CD4-positive, alpha-beta T cell treated with Interleukin-4 for 1 hour (primary cell): ENCODE measurements around the gene SKIC2.
"Not testable (repeated sequence)": the region's sequence is repeated elsewhere in the genome, so short reads cannot be mapped to it uniquely, and the experiment has no call there.

Experiments used
- DNase-seq, 2 donors: peaks; one replicate each; pipeline ENCODE4 v3.0.0-alpha.2; 2020 to 2022

Gene SKIC2

GRCh38 chr6:31958741-31959739 is at the start of gene SKIC2, which contains the start of gene NELFE:
Gene SKIC2, plus strand, starts transcription at chr6:31959175. Its CDS starts 18 bp downstream, at chr6:31959193.
Gene NELFE, minus strand, starts transcription at chr6:31958971. Its CDS starts 525 bp downstream, at chr6:31958446.
- DNase-seq, result peak; percentile 99

GRCh38 chr6:31909298-31909697 is 49.7 kb upstream of the SKIC2 start:
- not testable (repeated sequence) for DNase-seq

- no peak for DNase-seq
These were observed 47.0 kb upstream of the SKIC2 start for GRCh38 chr6:31911826-31912585.

- DNase-seq, result no peak
These were observed 43.6 kb upstream of the SKIC2 start for GRCh38 chr6:31915351-31915750.

- DNase-seq, result no peak
These were observed 43.2 kb upstream of the SKIC2 start for GRCh38 chr6:31915756-31916155.

- no peak for DNase-seq
These were observed 40.8 kb upstream of the SKIC2 start for GRCh38 chr6:31918069-31918720.

- DNase-seq, result no peak
These were observed 39.2 kb upstream of the SKIC2 start for GRCh38 chr6:31919624-31920303.

GRCh38 chr6:31920811-31921210 is 38.2 kb upstream of the SKIC2 start:
- DNase-seq, result peak in 1 of 2 donors; percentile 61

- DNase-seq, result peak in 1 of 2 donors; percentile 19
These were observed 36.0 kb upstream of the SKIC2 start for GRCh38 chr6:31922942-31923341.

GRCh38 chr6:31927242-31927862 is 31.6 kb upstream of the SKIC2 start, which contains the start of gene C2:
Gene C2, plus strand, starts transcription at chr6:31927717. Its CDS starts 36 bp downstream, at chr6:31927753.
- DNase-seq, result no peak

GRCh38 chr6:31927863-31928671 is 30.9 kb upstream of the SKIC2 start:
- no peak for DNase-seq

- DNase-seq, result no peak
These were observed 30.4 kb upstream of the SKIC2 start for GRCh38 chr6:31928672-31928939.

GRCh38 chr6:31930962-31931361 is 28.0 kb upstream of the SKIC2 start:
- DNase-seq, result no peak

GRCh38 chr6:31932137-31932536 is 26.8 kb upstream of the SKIC2 start:
- DNase-seq, result not testable (repeated sequence)

GRCh38 chr6:31933537-31933936 is 25.4 kb upstream of the SKIC2 start:
- no peak for DNase-seq

- no peak for DNase-seq
These were observed 24.0 kb upstream of the SKIC2 start for GRCh38 chr6:31935021-31935420.

- DNase-seq, result no peak
These were observed 23.2 kb upstream of the SKIC2 start for GRCh38 chr6:31935823-31936222.

- DNase-seq, result no peak
These were observed 18.7 kb upstream of the SKIC2 start for GRCh38 chr6:31940256-31940664.

- DNase-seq, result no peak
These were observed 15.2 kb upstream of the SKIC2 start for GRCh38 chr6:31943742-31944141.

GRCh38 chr6:31945154-31945506 is 13.8 kb upstream of the SKIC2 start:
- DNase-seq, result no peak
